ENCODE data around the gene EPHA5. TPM values are rescaled to one million over a fixed set of nuclear protein-coding genes. Genes with fewer than 3 reads are reported as not detected.
A peak's percentile ranks its signal among the peaks of the same experiment; 100 is the strongest.

The EPHA5 gene
- 1.1 and 2.3 TPM in 2 replicates for total RNA-seq (2014; rRNA removed)
- 1.4 TPM for polyA plus RNA-seq (2012)

GRCh38 chr4:65670331-65671031 lies at the start of gene EPHA5:
Gene EPHA5, minus strand, starts transcription at chr4:65670489. Its CDS starts 747 bp downstream, at chr4:65669742.
- peak; percentile 91 for DNase-seq (ENCODE audit: low read depth)

- no peak for DNase-seq (ENCODE audit: low read depth)
These were observed 49.3 kb upstream of the EPHA5 start for GRCh38 chr4:65719635-65720034.

GRCh38 chr4:65698631-65699030 lies 28.3 kb upstream of the EPHA5 start:
- DNase-seq (ENCODE audit: low read depth) = no peak

- DNase-seq (ENCODE audit: low read depth) = no peak
These were observed 26.1 kb upstream of the EPHA5 start for GRCh38 chr4:65696436-65696835.

GRCh38 chr4:65671372-65671771 lies 1.1 kb upstream of the EPHA5 start:
- no peak for DNase-seq (ENCODE audit: low read depth)

GRCh38 chr4:65670020-65670330 lies 314 bp downstream of the EPHA5 start:
- DNase-seq (ENCODE audit: low read depth) = no peak

GRCh38 chr4:65669111-65670019 lies 924 bp downstream of the EPHA5 start:
- DNase-seq (ENCODE audit: low read depth) = no peak

GRCh38 chr4:65668201-65669089 lies 1.8 kb downstream of the EPHA5 start:
- DNase-seq (ENCODE audit: low read depth) = peak; percentile 51

GRCh38 chr4:65667506-65668041 lies 2.7 kb downstream of the EPHA5 start:
- DNase-seq (ENCODE audit: low read depth) = no peak

- peak; percentile 65 for DNase-seq (ENCODE audit: low read depth)
These were observed 4.3 kb downstream of the EPHA5 start for GRCh38 chr4:65665771-65666523.

GRCh38 chr4:65661471-65661870 lies 8.8 kb downstream of the EPHA5 start:
- DNase-seq (ENCODE audit: low read depth) = no peak

GRCh38 chr4:65658117-65658516 lies 12.2 kb downstream of the EPHA5 start:
- no peak for DNase-seq (ENCODE audit: low read depth)

- DNase-seq (ENCODE audit: low read depth) = no peak
These were observed 14.3 kb downstream of the EPHA5 start for GRCh38 chr4:65656008-65656407.

- DNase-seq (ENCODE audit: low read depth) = no peak
These were observed 15.3 kb downstream of the EPHA5 start for GRCh38 chr4:65654976-65655375.

GRCh38 chr4:65653740-65654361 lies 16.4 kb downstream of the EPHA5 start:
- DNase-seq (ENCODE audit: low read depth) = no peak

- no peak for DNase-seq (ENCODE audit: low read depth)
These were observed 18.5 kb downstream of the EPHA5 start for GRCh38 chr4:65651751-65652150.

GRCh38 chr4:65651031-65651430 lies 19.3 kb downstream of the EPHA5 start:
- no peak for DNase-seq (ENCODE audit: low read depth)

GRCh38 chr4:65646136-65646535 lies 24.2 kb downstream of the EPHA5 start:
- DNase-seq (ENCODE audit: low read depth) = no peak

GRCh38 chr4:65645185-65645584 lies 25.1 kb downstream of the EPHA5 start:
- DNase-seq (ENCODE audit: low read depth) = peak; percentile 64

Data from LHCN-M2 (cell line).